ENCODE measurements around the gene TMEM179B. TPM values are rescaled to one million over a fixed set of nuclear protein-coding genes. Genes with fewer than 3 reads are reported as not detected.

TMEM179B gene
- total and polyA plus RNA-seq, 2 of the 13 experiments (the other 11 are each of a cell fraction or from before 2014, with no cell fraction given): 24.8 to 25.7 TPM

DNA sequence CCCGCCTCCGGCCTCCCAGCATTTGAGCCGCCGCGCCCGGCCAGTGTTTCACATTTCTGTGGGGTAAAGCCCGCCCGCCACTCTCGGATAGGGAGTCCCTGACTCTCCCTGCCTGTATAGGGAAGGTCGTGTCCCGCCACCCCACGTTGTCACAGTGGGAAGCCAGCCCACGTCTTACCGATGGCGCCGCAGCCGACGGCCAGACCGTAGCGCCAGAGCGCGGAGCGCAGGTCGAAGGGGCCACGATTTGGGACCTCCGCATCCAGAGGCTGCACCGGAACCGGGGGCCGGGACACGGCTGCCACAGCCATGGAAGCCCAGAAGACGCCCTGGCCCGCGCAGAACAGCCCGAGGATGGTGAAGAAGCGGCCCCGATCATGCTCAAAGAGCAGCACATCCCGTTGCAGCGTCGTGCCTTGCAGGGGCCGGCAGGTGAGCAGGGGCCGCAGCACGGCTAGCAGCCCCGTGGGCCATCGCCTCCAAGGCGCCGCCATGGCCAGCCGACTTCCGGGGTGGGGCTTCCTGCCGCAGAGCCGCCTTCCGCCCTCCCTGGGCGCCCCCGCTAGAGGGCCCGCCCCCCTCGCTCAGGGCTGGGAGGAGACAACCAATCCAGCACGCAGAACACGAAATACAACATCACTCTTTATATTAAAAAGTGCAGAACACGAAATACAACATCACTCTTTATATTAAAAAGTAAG lies 4.4 kb downstream of the TMEM179B start, which contains the start of gene TMEM223 (continued):
- TF ChIP-seq AFF4 (CRISPR knock-in tag; IDR thresholded peaks at IDR 0.05) (0 out of 2 replicates have a peak, but pooled peaks have one; percentile 75), SIX4 (CRISPR knock-in tag; IDR thresholded peaks at IDR 0.05) (no peak), ZMYM3 (CRISPR knock-in tag; IDR thresholded peaks at IDR 0.05) (no peak; the same call in 1 of the 2 replicates), HNRNPL (IDR thresholded peaks at IDR 0.05; ENCODE audit: low read depth, low read length) (no peak; the same call in 1 of the 2 replicates), ZFX (CRISPR knock-in tag; IDR thresholded peaks at IDR 0.05; ENCODE audit: low read depth) (peak; percentile 92), PTBP1 (IDR thresholded peaks at IDR 0.05; ENCODE audit: low read depth, low read length, poor library complexity, severe bottlenecking) (no peak), THAP11 (CRISPR knock-in tag; IDR thresholded peaks at IDR 0.05) (peak; percentile 85), DNMT1 (CRISPR knock-in tag; IDR thresholded peaks at IDR 0.05) (no peak), NFYC (CRISPR knock-in tag; IDR thresholded peaks at IDR 0.05) (0 out of 2 replicates have a peak, but pooled peaks have one; percentile 14), ZFP41 (CRISPR knock-in tag; IDR thresholded peaks at IDR 0.05; ENCODE audit: borderline replicate concordance) (peak; percentile 38; the same call in 1 of the 2 replicates), ZNF30 (CRISPR knock-in tag; IDR thresholded peaks at IDR 0.05) (0 out of 2 replicates have a peak, but pooled peaks have one; percentile 31), PAF1 (CRISPR knock-in tag; IDR thresholded peaks at IDR 0.05) (0 out of 2 replicates have a peak, but pooled peaks have one; percentile 45)
- TF ChIP-seq, protein P1, sequence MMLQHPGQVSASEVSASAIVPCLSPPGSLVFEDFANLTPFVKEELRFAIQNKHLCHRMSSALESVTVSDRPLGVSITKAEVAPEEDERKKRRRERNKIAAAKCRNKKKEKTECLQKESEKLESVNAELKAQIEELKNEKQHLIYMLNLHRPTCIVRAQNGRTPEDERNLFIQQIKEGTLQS (CRISPR knock-in tag; IDR thresholded peaks at IDR 0.05): peak; percentile 41; the same call in 1 of the 2 replicates
- TF ChIP-seq, protein P2, sequence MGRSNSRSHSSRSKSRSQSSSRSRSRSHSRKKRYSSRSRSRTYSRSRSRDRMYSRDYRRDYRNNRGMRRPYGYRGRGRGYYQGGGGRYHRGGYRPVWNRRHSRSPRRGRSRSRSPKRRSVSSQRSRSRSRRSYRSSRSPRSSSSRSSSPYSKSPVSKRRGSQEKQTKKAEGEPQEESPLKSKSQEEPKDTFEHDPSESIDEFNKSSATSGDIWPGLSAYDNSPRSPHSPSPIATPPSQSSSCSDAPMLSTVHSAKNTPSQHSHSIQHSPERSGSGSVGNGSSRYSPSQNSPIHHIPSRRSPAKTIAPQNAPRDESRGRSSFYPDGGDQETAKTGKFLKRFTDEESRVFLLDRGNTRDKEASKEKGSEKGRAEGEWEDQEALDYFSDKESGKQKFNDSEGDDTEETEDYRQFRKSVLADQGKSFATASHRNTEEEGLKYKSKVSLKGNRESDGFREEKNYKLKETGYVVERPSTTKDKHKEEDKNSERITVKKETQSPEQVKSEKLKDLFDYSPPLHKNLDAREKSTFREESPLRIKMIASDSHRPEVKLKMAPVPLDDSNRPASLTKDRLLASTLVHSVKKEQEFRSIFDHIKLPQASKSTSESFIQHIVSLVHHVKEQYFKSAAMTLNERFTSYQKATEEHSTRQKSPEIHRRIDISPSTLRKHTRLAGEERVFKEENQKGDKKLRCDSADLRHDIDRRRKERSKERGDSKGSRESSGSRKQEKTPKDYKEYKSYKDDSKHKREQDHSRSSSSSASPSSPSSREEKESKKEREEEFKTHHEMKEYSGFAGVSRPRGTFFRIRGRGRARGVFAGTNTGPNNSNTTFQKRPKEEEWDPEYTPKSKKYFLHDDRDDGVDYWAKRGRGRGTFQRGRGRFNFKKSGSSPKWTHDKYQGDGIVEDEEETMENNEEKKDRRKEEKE (IDR thresholded peaks at IDR 0.05): no peak
- TF ChIP-seq, protein P3, sequence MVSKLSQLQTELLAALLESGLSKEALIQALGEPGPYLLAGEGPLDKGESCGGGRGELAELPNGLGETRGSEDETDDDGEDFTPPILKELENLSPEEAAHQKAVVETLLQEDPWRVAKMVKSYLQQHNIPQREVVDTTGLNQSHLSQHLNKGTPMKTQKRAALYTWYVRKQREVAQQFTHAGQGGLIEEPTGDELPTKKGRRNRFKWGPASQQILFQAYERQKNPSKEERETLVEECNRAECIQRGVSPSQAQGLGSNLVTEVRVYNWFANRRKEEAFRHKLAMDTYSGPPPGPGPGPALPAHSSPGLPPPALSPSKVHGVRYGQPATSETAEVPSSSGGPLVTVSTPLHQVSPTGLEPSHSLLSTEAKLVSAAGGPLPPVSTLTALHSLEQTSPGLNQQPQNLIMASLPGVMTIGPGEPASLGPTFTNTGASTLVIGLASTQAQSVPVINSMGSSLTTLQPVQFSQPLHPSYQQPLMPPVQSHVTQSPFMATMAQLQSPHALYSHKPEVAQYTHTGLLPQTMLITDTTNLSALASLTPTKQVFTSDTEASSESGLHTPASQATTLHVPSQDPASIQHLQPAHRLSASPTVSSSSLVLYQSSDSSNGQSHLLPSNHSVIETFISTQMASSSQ (IDR thresholded peaks at IDR 0.05; ENCODE audit: low read depth): no peak
- TF ChIP-seq, protein P3 (CRISPR knock-in tag; IDR thresholded peaks at IDR 0.05; ENCODE audit: borderline replicate concordance): no peak
- TF ChIP-seq, protein P4, sequence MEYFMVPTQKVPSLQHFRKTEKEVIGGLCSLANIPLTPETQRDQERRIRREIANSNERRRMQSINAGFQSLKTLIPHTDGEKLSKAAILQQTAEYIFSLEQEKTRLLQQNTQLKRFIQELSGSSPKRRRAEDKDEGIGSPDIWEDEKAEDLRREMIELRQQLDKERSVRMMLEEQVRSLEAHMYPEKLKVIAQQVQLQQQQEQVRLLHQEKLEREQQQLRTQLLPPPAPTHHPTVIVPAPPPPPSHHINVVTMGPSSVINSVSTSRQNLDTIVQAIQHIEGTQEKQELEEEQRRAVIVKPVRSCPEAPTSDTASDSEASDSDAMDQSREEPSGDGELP (IDR thresholded peaks at IDR 0.05; ENCODE audit: borderline replicate concordance, low read depth): peak; percentile 41; the same call in 1 of the 2 replicates
